Measurements from ENCODE around the gene CNDP2.

DNA sequence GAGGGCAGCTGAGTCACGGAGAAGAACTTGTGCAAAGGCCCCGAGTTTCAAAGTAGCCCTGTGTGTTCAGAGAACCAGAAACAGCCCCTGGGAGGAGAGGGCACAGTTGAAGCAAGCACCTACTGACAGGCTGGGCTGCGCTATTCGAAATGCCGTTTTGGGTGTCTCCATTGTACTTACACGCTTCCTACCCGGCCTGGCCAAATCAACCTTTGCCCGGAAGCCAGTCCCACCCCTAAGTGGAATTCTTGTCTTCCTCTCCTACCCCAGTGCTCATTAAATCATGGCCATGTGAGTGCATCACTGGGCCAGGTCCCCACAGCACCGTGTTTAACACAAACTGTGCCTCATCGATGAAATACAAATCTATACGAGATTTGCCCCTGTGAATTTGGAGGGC lies 45.0 kb upstream of the CNDP2 start:
- TF ChIP-seq ZNF274 (IDR thresholded peaks at IDR 0.05; ENCODE audit: low read depth, low read length) (no peak), YY1 (IDR thresholded peaks at IDR 0.05; ENCODE audit: insufficient read depth, insufficient read length) (no peak)
